Measurements from ENCODE around the gene SMIM38.

SMIM38 gene

DNA sequence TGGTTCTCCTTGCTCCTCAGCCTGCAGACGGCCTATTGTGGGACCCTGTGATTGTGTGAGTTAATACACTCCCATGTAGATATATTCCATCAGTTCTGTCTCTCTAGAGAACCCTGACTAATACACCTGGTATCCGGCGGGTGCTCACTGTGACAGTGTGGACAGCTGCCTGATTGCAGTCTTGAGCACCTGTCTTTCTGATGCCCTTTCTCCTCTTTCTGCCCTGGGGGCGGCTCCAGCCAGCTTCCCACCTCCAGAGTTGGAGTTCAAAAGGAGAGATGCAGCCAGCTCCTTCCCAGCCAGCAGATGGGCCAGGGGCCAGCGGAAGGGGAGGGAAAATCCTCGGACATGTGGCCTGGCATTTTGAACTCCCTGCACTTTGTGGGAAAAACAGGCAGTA, 15.0 kb downstream of the SMIM38 start:
- Histone ChIP-seq H3K4me3 (ENCODE audit: low read depth, low read length) (no peak overlapping the region), H3K27ac (ENCODE audit: low read depth, low read length) (no peak overlapping the region), H3K27me3 (ENCODE audit: insufficient read depth, low read length) (peaks cover 14% of the 10 kb centered on the region), H3K4me1 (ENCODE audit: control insufficient read depth, insufficient read depth, low read length, unreplicated experiment) (peaks cover 13% of the 10 kb centered on the region), H2AFZ (ENCODE audit: low read length, unreplicated experiment) (no peak overlapping the region), H3K79me2 (ENCODE audit: control insufficient read depth, insufficient read depth, low read length, unreplicated experiment) (no peaks in the 10 kb centered on the region), H3K36me3 (ENCODE audit: insufficient read depth, low read length) (no peaks in the 10 kb centered on the region)

DNA sequence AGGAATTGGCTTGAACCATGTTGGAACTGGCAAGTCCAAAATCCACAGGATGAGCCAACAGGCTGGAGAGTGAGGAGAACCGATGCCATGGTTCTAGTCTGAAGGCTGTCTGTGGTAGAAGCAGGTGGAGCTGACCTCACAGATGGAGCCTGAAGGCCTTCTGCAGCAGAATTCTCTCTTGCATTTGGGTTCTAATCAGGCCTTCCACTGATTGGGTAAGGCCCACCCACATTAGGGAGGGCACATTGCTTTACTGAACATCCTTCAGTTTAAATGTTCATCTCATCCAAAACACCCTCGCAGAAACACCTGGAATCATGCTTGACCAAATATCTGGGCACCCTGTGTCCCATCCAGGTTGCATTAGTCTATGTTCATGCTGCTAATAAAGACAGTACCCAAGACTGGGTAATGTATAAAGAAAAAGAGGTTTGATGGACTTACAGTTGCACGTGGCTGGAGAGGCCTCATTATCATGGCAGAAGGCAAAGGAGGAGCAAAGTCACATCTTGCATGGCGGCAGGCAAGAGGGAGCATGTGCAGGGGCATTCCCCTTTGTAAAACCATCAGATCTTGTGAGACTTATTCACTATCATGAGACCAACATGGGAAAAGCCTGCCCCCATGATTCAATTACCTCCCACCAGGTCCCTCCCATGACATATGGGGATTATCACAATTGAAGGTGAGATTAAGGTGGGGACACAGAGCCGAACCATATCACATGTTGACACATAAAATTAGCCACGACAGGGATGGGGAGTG, 15.9 kb downstream of the SMIM38 start:
- no peak overlapping the region for H3K27ac ChIP-seq (ENCODE audit: low read depth, low read length)
- H3K4me1 ChIP-seq (ENCODE audit: control insufficient read depth, insufficient read depth, low read length, unreplicated experiment), result peaks cover 5% of the 10 kb centered on the region
- H2AFZ ChIP-seq (ENCODE audit: low read length, unreplicated experiment), result no peak overlapping the region
- no peaks in the 10 kb centered on the region for H3K36me3 ChIP-seq (ENCODE audit: insufficient read depth, low read length)
- H3K27me3 ChIP-seq (ENCODE audit: insufficient read depth, low read length), result peaks cover 15% of the 10 kb centered on the region
- H3K4me3 ChIP-seq (ENCODE audit: low read depth, low read length), result no peak overlapping the region
- no peaks in the 10 kb centered on the region for H3K79me2 ChIP-seq (ENCODE audit: control insufficient read depth, insufficient read depth, low read length, unreplicated experiment)

DNA sequence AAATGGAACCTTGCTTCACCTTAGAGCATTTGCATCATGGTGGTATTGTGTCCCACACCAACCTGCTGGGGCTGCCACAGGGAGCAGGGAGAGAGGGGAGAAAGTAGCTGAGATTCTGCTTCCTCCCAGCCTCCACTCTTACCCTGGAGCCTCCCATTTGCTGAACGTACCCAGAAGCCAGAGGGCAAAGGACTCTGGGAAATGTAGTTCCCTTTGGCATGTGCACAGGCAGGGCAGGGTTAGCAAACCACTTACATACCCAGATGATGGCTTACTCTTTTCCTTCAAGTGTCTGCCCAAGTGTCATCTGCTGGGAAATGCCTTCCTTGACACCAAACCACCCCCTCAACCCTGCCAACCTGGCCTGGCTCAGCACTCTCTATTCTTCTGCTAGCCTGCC, 16.9 kb downstream of the SMIM38 start:
- Histone ChIP-seq H3K27ac (ENCODE audit: low read depth, low read length) (no peak overlapping the region), H3K4me3 (ENCODE audit: low read depth, low read length) (no peak overlapping the region), H3K27me3 (ENCODE audit: insufficient read depth, low read length) (peaks cover 15% of the 10 kb centered on the region), H3K36me3 (ENCODE audit: insufficient read depth, low read length) (no peaks in the 10 kb centered on the region), H2AFZ (ENCODE audit: low read length, unreplicated experiment) (no peak overlapping the region), H3K79me2 (ENCODE audit: control insufficient read depth, insufficient read depth, low read length, unreplicated experiment) (no peaks in the 10 kb centered on the region), H3K4me1 (ENCODE audit: control insufficient read depth, insufficient read depth, low read length, unreplicated experiment) (no peaks in the 10 kb centered on the region)

DNA sequence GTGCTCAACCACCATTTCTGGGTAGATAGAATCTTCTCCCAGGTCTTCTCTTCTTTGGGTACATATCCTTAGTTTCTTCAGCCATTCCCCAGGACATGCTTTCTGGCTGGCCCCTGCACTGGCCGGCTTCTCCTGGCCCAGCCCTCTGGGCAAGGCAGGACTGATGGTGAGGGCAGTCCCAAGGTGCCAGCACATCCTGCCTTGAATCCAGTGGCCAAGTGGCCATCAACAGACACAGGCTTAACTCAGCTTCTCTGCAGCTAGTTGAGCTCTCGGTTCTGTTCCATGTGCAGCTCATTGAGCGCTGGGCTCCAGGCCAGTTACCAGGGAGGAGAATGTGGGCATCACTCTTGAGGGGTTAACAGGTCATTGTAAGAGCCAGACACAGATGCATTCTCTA, 17.6 kb downstream of the SMIM38 start:
- Histone ChIP-seq H3K27ac (ENCODE audit: low read depth, low read length) (no peak overlapping the region), H3K27me3 (ENCODE audit: insufficient read depth, low read length) (peaks cover 16% of the 10 kb centered on the region), H3K4me1 (ENCODE audit: control insufficient read depth, insufficient read depth, low read length, unreplicated experiment) (no peaks in the 10 kb centered on the region), H3K79me2 (ENCODE audit: control insufficient read depth, insufficient read depth, low read length, unreplicated experiment) (no peaks in the 10 kb centered on the region), H2AFZ (ENCODE audit: low read length, unreplicated experiment) (no peak overlapping the region), H3K4me3 (ENCODE audit: low read depth, low read length) (no peak overlapping the region), H3K36me3 (ENCODE audit: insufficient read depth, low read length) (no peaks in the 10 kb centered on the region)

DNA sequence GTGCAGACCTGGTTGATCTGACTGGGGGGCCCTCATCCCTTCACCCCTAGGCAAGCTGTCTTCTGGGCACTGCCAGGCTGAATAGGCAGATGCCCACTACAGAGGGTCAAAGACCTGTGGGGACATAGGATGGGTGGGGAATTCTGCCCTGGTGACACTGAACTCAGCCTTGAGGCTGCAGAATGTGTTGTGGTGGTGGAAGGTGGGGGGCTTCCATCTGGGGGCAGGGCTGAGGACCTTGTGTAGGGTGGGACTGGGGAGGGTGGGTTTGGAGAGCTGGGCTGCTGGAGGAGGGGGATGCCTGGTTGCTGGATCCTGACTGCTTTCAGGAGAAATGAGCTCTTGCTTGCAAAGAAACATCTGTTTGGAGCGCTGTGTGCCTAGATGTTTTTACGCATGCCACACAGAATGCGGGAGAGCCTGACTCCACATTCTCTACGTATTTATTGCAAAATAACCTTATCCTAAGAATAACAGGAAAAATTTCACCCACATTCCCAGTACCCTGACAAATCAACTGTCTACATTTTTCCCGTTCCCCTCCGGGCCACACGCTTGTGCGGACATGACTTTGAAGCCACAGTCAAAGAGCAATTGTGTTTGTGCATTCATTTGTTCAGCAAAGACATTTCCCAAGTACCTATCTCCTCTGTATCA, 18.3 kb downstream of the SMIM38 start:
- Histone ChIP-seq H3K27me3 (ENCODE audit: insufficient read depth, low read length) (peaks cover 23% of the 10 kb centered on the region), H3K79me2 (ENCODE audit: control insufficient read depth, insufficient read depth, low read length, unreplicated experiment) (no peaks in the 10 kb centered on the region), H3K36me3 (ENCODE audit: insufficient read depth, low read length) (no peaks in the 10 kb centered on the region), H3K4me3 (ENCODE audit: low read depth, low read length) (no peak overlapping the region), H3K4me1 (ENCODE audit: control insufficient read depth, insufficient read depth, low read length, unreplicated experiment) (no peaks in the 10 kb centered on the region), H2AFZ (ENCODE audit: low read length, unreplicated experiment) (no peak overlapping the region), H3K27ac (ENCODE audit: low read depth, low read length) (no peak overlapping the region)

DNA sequence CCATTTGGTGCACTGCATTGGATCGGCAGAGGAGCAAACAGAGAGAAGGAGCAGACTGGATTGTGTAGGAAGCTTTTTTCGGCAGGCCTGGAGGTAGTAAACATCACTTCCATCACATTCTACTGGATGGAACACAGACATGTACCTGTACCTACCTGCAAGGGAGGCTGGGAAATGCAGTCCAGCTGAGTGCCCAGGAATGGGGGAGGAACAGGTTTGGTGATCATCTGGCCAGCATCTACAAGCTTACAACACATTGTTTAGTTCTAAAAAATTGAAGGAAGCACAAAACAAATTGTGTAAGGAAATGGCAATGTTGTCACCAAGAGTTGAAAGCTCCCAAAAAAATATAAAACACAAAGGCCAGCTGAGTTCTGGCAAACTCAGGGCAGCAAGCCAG, 19.1 kb downstream of the SMIM38 start:
- no peak overlapping the region for H3K27ac ChIP-seq (ENCODE audit: low read depth, low read length)
- peaks cover 26% of the 10 kb centered on the region for H3K27me3 ChIP-seq (ENCODE audit: insufficient read depth, low read length)
- no peaks in the 10 kb centered on the region for H3K36me3 ChIP-seq (ENCODE audit: insufficient read depth, low read length)
- no peak overlapping the region for H3K4me3 ChIP-seq (ENCODE audit: low read depth, low read length)
- no peaks in the 10 kb centered on the region for H3K4me1 ChIP-seq (ENCODE audit: control insufficient read depth, insufficient read depth, low read length, unreplicated experiment)
- H3K79me2 ChIP-seq (ENCODE audit: control insufficient read depth, insufficient read depth, low read length, unreplicated experiment), result no peaks in the 10 kb centered on the region
- no peak overlapping the region for H2AFZ ChIP-seq (ENCODE audit: low read length, unreplicated experiment)

DNA sequence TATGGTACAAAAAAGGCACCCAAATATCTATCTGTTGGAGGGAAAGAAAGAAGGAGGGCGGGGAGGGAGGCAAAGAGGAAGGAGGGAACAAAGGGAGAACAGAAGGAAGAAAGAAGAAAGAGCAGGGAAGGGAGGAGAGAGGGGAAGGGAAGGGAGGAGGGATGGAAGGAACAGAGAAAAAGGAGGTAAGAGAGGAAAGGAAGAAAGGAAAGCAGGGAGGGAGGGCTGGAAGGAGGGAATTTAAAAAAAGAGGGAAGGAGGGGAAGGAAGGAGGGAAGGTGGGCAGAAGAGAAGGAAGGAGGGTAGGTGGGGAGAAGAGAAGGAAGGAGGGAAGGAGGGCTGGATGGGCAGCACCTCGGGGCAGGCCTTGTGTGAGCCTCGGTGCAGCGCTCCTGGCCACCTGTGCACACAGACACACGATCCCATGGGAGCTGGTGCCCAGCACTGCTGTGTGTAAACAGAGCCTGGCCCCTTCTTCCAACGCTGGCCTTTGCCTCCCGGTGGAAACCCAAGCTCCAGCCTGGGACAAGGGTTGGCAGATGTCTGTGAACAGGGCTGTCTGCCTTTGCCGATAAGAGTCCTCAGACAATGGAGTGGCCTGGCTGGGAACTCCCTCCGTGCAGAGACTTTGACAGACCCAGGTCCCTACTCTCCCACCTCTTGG, 23.2 kb downstream of the SMIM38 start:
- Histone ChIP-seq H3K4me1 (ENCODE audit: control insufficient read depth, insufficient read depth, low read length, unreplicated experiment) (no peaks in the 10 kb centered on the region), H3K27me3 (ENCODE audit: insufficient read depth, low read length) (peaks cover 46% of the 10 kb centered on the region), H3K4me3 (ENCODE audit: low read depth, low read length) (no peak overlapping the region), H3K27ac (ENCODE audit: low read depth, low read length) (no peak overlapping the region), H2AFZ (ENCODE audit: low read length, unreplicated experiment) (no peak overlapping the region), H3K36me3 (ENCODE audit: insufficient read depth, low read length) (no peaks in the 10 kb centered on the region), H3K79me2 (ENCODE audit: control insufficient read depth, insufficient read depth, low read length, unreplicated experiment) (no peaks in the 10 kb centered on the region)

DNA sequence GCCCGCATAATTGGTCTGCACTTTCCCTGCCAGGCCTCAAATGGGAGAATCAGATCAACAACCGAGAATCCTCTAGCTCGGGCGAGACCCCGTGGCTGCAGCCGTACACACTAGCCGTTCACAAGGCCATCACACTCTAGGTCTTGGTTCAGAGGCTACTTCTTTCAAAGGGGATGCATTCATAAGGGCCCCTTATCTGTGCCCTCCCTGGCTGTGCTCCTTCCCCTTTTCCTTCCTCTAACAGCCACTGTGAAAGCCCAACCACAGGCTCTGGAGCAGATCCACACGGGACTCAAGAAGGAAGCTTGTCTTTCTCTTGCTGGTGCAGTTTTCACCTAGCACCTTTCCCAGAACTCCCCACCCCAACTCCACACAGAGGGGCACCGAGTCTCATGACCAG, 24.5 kb downstream of the SMIM38 start:
- Histone ChIP-seq H3K27me3 (ENCODE audit: insufficient read depth, low read length) (peaks cover 40% of the 10 kb centered on the region), H3K4me3 (ENCODE audit: low read depth, low read length) (no peak overlapping the region), H3K4me1 (ENCODE audit: control insufficient read depth, insufficient read depth, low read length, unreplicated experiment) (no peaks in the 10 kb centered on the region), H3K36me3 (ENCODE audit: insufficient read depth, low read length) (no peaks in the 10 kb centered on the region), H2AFZ (ENCODE audit: low read length, unreplicated experiment) (no peak overlapping the region), H3K27ac (ENCODE audit: low read depth, low read length) (no peak overlapping the region), H3K79me2 (ENCODE audit: control insufficient read depth, insufficient read depth, low read length, unreplicated experiment) (no peaks in the 10 kb centered on the region)

DNA sequence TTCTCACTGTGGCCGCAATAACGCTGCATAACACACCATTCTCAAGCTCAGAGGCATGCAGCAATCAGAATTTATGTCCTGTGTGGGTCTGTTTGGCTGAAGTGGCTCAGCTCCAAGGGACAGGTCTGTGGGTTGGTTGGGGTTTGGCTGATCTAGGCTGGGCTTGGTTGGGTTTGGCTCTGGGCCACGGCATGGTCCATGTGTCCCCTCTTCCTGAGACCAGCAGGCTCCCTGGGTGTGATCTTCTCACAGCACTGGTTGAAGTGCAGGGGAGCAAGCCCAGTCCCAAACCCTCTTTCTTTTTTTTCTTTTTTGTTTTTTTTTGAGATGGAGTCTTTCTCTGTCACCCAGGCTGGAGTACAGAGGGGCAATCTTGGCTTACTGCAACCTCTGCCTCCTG, 25.0 kb downstream of the SMIM38 start:
- no peaks in the 10 kb centered on the region for H3K4me1 ChIP-seq (ENCODE audit: control insufficient read depth, insufficient read depth, low read length, unreplicated experiment)
- H3K36me3 ChIP-seq (ENCODE audit: insufficient read depth, low read length), result no peaks in the 10 kb centered on the region
- H3K79me2 ChIP-seq (ENCODE audit: control insufficient read depth, insufficient read depth, low read length, unreplicated experiment), result no peaks in the 10 kb centered on the region
- peaks cover 36% of the 10 kb centered on the region for H3K27me3 ChIP-seq (ENCODE audit: insufficient read depth, low read length)
- no peak overlapping the region for H2AFZ ChIP-seq (ENCODE audit: low read length, unreplicated experiment)
- no peak overlapping the region for H3K4me3 ChIP-seq (ENCODE audit: low read depth, low read length)
- H3K27ac ChIP-seq (ENCODE audit: low read depth, low read length), result no peak overlapping the region

DNA sequence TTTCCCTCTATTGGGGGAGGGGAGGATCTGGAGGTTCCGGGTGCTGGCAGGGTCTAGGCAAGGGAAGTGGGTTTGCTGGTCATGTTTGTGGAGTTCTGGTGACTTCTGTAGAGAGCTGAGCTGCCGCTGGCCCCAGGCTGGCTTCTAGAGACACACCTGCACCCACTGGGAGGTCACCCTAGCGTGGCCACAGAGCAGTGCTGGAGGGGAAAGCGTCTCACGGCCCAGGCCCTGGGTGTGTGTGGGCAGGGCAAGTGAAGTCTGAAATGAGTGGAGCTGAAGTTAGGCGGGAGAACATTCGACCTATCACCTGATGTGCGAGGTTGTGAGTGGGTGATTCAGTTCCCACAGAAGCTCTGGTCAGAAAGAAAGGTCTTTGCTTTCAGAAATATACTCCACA, 27.9 kb downstream of the SMIM38 start:
- Histone ChIP-seq H3K4me1 (ENCODE audit: control insufficient read depth, insufficient read depth, low read length, unreplicated experiment) (no peaks in the 10 kb centered on the region), H2AFZ (ENCODE audit: low read length, unreplicated experiment) (no peak overlapping the region), H3K36me3 (ENCODE audit: insufficient read depth, low read length) (no peaks in the 10 kb centered on the region), H3K4me3 (ENCODE audit: low read depth, low read length) (no peak overlapping the region), H3K27ac (ENCODE audit: low read depth, low read length) (no peak overlapping the region), H3K79me2 (ENCODE audit: control insufficient read depth, insufficient read depth, low read length, unreplicated experiment) (no peaks in the 10 kb centered on the region), H3K27me3 (ENCODE audit: insufficient read depth, low read length) (peaks cover 39% of the 10 kb centered on the region)
